Neural cell (in vitro differentiated cells): ENCODE data around the gene MFSD2A.
"Not testable (repeated sequence)": the region's sequence is repeated elsewhere in the genome, so short reads cannot be mapped to it uniquely, and the experiment has no call there.

Experiments used
- CTCF ChIP-seq: fragments of 450-650 bp; IDR thresholded peaks from 2 replicates; pipeline ENCODE4 v1.5.1; 2014; ENCODE audit warnings: antibody characterized with exemption, mild to moderate bottlenecking, moderate library complexity; ENCODE audit not compliant: poor library complexity, severe bottlenecking
- EZH2 ChIP-seq: fragments of 200-600, 300-800 bp; shearing (Covaris generic), sonication (generic); IDR thresholded peaks from 2 replicates; pipeline ENCODE4 v1.6.1; 2014; ENCODE audit warnings: antibody characterized with exemption, low read length, borderline replicate concordance, mild to moderate bottlenecking; ENCODE audit not compliant: insufficient read depth, poor library complexity, severe bottlenecking
- POLR2AphosphoS5 ChIP-seq: IDR thresholded peaks from 2 replicates; pipeline ENCODE4 v1.6.1; 2012

- not testable (repeated sequence) for TF ChIP-seq CTCF, POLR2AphosphoS5, EZH2
Measured at GRCh38 chr1:39984480-39984879, 29.5 kb downstream of the MFSD2A start.
